ENCODE results near the gene C1orf198. TPM values are rescaled to one million over a fixed set of nuclear protein-coding genes. Genes with fewer than 3 reads are reported as not detected.

Gene C1orf198
- total RNA-seq, 2 experiments from 2014 or later: 4.7 to 4.9 TPM

DNA sequence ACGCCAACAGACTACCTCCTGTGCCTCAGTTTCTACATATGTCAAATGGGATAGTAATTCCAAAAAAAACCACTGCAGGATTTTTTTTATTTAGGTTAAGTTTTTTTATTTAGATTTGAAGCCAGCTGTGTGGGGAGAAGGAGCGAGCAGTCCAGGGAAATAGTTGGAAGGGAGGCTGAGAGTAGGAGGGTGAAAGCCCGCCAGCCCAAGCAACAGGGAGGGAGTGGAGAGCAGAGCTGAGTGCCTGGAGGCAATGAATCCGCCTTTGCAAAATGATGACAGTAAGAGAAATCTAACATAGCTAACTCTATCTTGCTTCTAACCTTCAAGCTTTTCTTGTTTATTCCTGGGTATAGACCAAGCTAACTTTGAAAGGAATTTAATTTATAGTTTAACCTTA is 15.6 kb upstream of the C1orf198 start:
- H3K9me3 Mint-ChIP-seq: peaks cover 4% of the 10 kb centered on the region
- H3K36me3 Mint-ChIP-seq (ENCODE audit: low read depth): no peaks in the 10 kb centered on the region
- H3K27ac Mint-ChIP-seq: no peak overlapping the region
- H3K4me1 Mint-ChIP-seq (ENCODE audit: low read depth): no peaks in the 10 kb centered on the region
- peaks cover 36% of the 10 kb centered on the region for H3K27me3 Mint-ChIP-seq (ENCODE audit: low read depth)
- no peak overlapping the region for H3K4me3 Mint-ChIP-seq
- intact Hi-C loops (cut with micrococcal nuclease): no loop called here
- no peak for DNase-seq
- CTCF ChIA-PET: interaction anchor here (0.8 kb wide), 1 partner anchor 13 kb away, joined by 3 read pairs; no protein-coding TSS in a partner anchor

DNA sequence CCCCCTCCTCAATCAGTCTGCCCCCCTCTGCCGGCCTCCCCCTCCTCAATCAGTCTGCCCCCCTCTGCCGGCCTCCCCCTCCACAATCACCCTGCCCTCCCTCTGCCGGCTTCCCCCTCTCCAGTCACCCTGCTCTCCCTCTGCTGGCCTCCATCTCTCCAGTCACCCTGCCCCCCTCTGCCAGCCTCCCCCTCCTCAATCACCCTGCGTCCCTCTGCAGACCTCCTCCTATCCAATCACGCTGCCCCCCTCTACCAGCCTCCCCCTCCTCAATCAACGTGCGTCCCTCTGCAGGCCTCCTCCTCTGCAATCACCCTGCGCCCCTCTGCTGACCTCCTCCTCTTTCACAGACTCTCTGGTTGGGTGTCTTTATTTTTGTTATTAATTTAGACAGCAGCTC is 11.5 kb upstream of the C1orf198 start:
- no peak overlapping the region for H3K4me3 Mint-ChIP-seq
- no peak overlapping the region for H3K27ac Mint-ChIP-seq
- no peaks in the 10 kb centered on the region for H3K4me1 Mint-ChIP-seq (ENCODE audit: low read depth)
- H3K9me3 Mint-ChIP-seq: peaks cover 4% of the 10 kb centered on the region
- intact Hi-C loops (cut with micrococcal nuclease): no loop called here
- no peak for DNase-seq
- CTCF ChIA-PET: no interaction called here
- peaks cover 33% of the 10 kb centered on the region for H3K27me3 Mint-ChIP-seq (ENCODE audit: low read depth)
- no peaks in the 10 kb centered on the region for H3K36me3 Mint-ChIP-seq (ENCODE audit: low read depth)

DNA sequence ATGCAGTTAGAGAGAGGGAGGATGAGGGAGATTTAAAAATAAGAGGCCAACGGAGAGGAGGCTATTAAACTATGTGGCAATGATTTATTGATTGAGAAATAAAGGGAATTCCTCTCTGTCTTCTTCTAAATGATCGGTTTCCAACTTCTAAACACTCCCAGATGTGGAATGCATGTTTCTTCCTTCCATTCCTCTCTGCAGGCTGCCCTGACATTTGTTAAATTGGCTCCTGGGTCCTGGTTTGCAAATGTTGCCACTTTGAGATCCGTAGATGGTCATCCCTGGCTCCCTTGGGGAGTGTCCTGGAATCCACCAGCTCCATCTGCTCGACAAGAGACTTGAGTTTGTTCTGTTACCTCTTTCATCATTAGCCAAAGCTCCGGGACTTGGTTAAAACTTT is 10.3 kb upstream of the C1orf198 start:
- DNase-seq: no peak
- CTCF ChIA-PET: no interaction called here
- Mint-ChIP-seq H3K4me1 (ENCODE audit: low read depth) (no peaks in the 10 kb centered on the region), H3K36me3 (ENCODE audit: low read depth) (no peaks in the 10 kb centered on the region), H3K4me3 (no peak overlapping the region), H3K27me3 (ENCODE audit: low read depth) (peaks cover 31% of the 10 kb centered on the region), H3K27ac (no peak overlapping the region), H3K9me3 (no peaks in the 10 kb centered on the region)
- intact Hi-C loops (cut with micrococcal nuclease): no loop called here

DNA sequence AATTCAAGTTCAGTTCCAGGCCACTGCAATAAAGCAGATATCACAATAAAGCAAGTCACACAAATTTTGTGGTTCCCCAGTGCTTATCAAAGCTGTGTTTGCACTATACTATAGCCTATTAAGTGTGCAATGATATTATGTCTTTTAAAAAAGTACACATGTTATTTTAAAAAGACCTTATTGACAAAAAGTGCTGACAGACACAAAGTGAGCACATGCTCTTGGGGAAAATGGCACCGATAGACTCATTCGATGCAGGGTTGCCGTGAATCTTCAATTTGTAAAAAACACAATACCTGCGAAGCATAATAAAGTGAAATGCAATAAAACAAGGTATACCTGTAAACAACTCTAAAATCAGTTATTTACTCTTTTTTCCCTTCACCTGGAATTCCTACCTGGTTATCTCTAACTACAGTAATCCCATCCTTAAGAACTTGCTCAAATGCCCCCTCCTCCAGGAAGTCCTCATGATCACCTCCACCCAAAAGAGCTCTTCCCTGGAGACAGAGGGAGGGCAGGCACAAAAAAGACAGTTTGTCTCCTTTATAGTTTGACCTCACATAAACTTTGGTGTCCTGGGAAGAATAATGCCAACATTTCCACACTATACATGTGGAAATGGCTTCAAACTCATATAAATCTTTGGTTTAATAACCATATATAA is 9.7 kb upstream of the C1orf198 start:
- Mint-ChIP-seq H3K36me3 (ENCODE audit: low read depth) (no peaks in the 10 kb centered on the region), H3K4me3 (no peak overlapping the region), H3K27me3 (ENCODE audit: low read depth) (peaks cover 28% of the 10 kb centered on the region), H3K4me1 (ENCODE audit: low read depth) (no peaks in the 10 kb centered on the region), H3K9me3 (no peaks in the 10 kb centered on the region), H3K27ac (no peak overlapping the region)
- no peak for DNase-seq
- CTCF ChIA-PET: no interaction called here
- intact Hi-C loops (cut with micrococcal nuclease): no loop called here

DNA sequence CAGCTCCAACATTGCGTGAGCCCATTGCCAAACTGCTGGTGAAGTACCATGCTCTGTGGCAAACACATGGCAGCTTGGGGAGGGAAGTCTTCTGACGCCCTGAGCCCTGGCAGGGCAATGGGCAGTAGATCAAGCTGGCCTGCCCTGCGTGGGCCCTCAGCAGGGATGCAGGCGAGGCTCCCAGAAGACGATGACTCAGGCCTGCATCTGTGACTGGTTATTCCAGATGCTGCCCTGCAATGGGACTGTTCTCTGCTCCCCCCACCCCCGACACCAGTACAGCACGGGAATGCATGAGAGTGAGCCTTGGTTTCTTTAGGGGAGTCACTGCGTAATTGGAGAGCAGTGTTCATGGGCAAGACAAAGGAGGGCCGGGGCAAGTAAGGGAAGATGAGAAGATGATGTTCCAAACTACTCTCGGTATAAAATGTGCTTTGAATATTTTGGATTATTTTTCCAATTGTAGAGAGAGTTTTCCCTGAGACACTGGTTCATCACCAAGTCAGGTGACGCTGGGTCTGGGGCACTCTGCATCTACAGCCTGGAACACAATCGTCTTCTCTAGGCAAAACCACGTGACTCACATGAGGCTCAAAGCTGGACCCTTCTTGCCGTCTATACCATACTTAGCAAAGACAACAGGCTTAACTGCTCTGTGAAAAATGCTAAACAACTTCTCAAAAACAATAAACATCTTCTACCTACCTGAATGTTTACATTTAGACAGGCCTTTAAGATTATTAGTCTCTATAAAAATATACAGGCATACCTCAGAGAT is 9.0 kb upstream of the C1orf198 start:
- Mint-ChIP-seq H3K4me3 (no peak overlapping the region), H3K27me3 (ENCODE audit: low read depth) (peaks cover 23% of the 10 kb centered on the region), H3K4me1 (ENCODE audit: low read depth) (no peaks in the 10 kb centered on the region), H3K9me3 (no peaks in the 10 kb centered on the region), H3K27ac (no peak overlapping the region), H3K36me3 (ENCODE audit: low read depth) (no peaks in the 10 kb centered on the region)
- intact Hi-C loops (cut with micrococcal nuclease): no loop called here
- CTCF ChIA-PET: no interaction called here
- no peak for DNase-seq

DNA sequence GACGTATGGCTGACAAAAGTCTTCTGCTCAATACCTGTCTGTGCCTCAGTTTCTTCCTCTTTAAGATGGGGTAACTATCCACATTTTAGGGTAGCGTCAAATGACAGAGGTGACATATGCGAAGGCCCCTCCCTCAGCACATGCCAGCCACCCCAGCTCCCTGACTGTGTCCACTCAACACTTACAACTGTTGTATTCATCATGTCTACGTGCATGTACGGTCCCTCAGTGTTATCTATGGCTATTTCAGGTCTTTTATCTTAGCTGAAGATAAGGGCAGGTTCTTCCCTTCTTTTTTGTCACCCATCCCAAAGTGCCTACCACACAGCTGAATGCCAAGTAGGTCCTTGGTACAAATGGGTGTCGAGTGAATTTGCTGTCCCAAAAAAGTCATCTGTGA is 8.3 kb upstream of the C1orf198 start:
- Mint-ChIP-seq H3K4me3 (no peak overlapping the region), H3K27me3 (ENCODE audit: low read depth) (peaks cover 25% of the 10 kb centered on the region), H3K27ac (no peak overlapping the region), H3K4me1 (ENCODE audit: low read depth) (no peaks in the 10 kb centered on the region), H3K36me3 (ENCODE audit: low read depth) (no peaks in the 10 kb centered on the region), H3K9me3 (no peaks in the 10 kb centered on the region)
- intact Hi-C loops (cut with micrococcal nuclease): no loop called here
- CTCF ChIA-PET: no interaction called here
- no peak for DNase-seq

DNA sequence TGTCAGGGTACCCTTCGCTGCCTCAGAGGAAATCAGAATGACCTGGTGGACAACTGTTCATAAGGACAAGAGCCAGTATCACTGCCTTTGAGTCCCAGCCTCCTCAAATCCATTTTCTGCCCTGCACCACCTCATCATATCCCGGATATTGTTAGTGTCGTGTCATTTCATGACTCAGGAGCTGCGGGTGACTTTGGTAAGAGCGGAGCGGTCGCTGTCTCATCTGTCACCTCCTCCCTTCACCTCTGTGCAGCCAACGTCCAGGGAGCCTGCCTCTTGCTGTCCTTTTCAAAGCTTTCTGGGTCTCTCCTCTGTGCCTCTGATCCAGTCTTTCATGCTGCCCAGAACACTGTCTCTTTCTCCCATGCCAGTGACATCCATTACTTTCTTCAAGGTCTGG is 7.0 kb upstream of the C1orf198 start:
- H3K27me3 Mint-ChIP-seq (ENCODE audit: low read depth): peaks cover 16% of the 10 kb centered on the region
- intact Hi-C loops (cut with micrococcal nuclease): no loop called here
- CTCF ChIA-PET: no interaction called here
- H3K4me1 Mint-ChIP-seq (ENCODE audit: low read depth): no peaks in the 10 kb centered on the region
- no peak overlapping the region for H3K27ac Mint-ChIP-seq
- H3K4me3 Mint-ChIP-seq: no peak overlapping the region
- DNase-seq: no peak
- H3K36me3 Mint-ChIP-seq (ENCODE audit: low read depth): no peaks in the 10 kb centered on the region
- H3K9me3 Mint-ChIP-seq: no peaks in the 10 kb centered on the region

DNA sequence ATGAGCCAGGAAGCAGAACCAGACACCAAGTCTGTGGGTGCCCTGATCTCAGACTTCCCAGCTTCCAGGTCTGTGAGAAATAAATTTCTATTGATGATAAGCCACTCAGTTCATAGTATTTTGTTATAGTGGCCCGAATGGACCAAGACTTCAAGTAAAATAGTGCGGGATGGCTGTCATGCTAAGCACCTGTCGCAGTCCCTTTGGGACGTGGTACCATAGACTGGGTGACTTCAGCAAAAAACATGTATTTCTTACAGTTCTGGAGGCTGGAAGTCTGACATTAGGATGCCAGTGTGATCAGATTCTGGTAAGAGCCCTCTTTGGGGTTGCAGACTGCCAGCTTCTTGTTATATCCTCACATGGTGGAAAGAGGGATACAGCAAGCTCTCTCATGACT is 2.6 kb upstream of the C1orf198 start:
- DNase-seq: no peak
- no peak overlapping the region for H3K27ac Mint-ChIP-seq
- no peak overlapping the region for H3K4me3 Mint-ChIP-seq
- no peaks in the 10 kb centered on the region for H3K36me3 Mint-ChIP-seq (ENCODE audit: low read depth)
- H3K9me3 Mint-ChIP-seq: no peaks in the 10 kb centered on the region
- intact Hi-C loops (cut with micrococcal nuclease): no loop called here
- peaks cover 20% of the 10 kb centered on the region for H3K27me3 Mint-ChIP-seq (ENCODE audit: low read depth)
- peaks cover 13% of the 10 kb centered on the region for H3K4me1 Mint-ChIP-seq (ENCODE audit: low read depth)
- CTCF ChIA-PET: no interaction called here

DNA sequence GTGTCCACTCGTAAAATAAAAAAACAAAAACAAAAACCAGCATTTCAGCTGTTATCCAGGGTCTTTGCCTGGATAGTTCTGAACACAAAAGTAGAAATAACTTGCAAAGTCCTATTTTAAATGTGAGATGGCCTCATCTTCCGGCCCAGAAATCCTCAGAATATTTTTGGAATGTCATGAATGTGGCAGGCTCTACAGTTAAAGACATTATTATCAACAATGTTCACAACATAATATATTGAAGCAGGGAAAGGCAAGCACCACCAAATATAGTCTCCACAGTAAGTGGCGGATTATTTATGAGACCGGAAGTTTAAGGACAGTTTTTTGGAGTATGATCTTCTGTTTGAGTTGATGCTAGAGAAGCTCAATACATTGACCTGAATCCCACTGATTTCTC is 1.2 kb upstream of the C1orf198 start:
- peak overlapping the region; percentile 84 for H3K4me3 Mint-ChIP-seq
- no peak for DNase-seq
- no peaks in the 10 kb centered on the region for H3K36me3 Mint-ChIP-seq (ENCODE audit: low read depth)
- no peaks in the 10 kb centered on the region for H3K9me3 Mint-ChIP-seq
- intact Hi-C loops (cut with micrococcal nuclease): loop anchor here (2.0 kb wide), 3 partner anchors 109 to 341 kb away; partner anchors contain the start of genes ARV1, COG2 and TTC13
- peaks cover 13% of the 10 kb centered on the region for H3K4me1 Mint-ChIP-seq (ENCODE audit: low read depth)
- H3K27ac Mint-ChIP-seq: no peak overlapping the region
- peaks cover 16% of the 10 kb centered on the region for H3K27me3 Mint-ChIP-seq (ENCODE audit: low read depth)
- CTCF ChIA-PET: no interaction called here

DNA sequence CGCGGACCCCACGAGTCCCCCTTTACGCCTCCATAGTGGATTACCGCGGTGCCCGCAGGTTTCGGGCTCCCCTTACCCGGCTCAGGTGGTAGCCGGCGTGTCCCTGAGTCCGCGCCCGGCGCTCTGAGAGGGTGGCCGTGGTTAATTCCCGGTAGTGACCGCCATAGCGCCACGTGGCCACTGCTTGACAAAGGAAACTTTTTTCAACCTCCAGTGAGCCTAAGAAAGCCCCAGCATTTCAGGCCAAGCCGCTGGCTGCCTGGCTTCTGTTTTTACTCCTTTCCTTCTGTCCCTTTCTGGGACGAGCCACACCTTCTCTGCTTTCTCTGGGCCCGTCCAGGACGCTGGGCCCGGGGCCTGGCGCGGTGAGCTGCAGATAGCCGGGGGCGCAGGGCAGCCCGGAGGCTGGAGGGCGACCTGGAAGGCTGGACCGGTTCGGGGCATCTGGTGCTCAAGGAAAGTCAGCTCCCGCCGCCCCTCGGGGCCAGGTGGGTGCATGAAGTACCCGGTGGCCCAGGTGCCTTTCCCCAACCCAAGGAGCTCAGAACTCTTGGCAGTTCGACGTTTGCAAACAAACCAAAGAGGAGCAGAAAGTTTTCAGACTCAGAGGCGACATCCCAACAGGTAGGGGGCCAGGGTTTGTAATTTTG is 540 bp upstream of the C1orf198 start:
- CTCF ChIA-PET: no interaction called here
- Mint-ChIP-seq H3K36me3 (ENCODE audit: low read depth) (no peaks in the 10 kb centered on the region), H3K27ac (no peak overlapping the region), H3K4me3 (peak overlapping the region; percentile 84), H3K9me3 (no peaks in the 10 kb centered on the region), H3K4me1 (ENCODE audit: low read depth) (peaks cover 13% of the 10 kb centered on the region), H3K27me3 (ENCODE audit: low read depth) (peaks cover 16% of the 10 kb centered on the region)
- DNase-seq: peak; percentile 52
- intact Hi-C loops (cut with micrococcal nuclease): loop anchor here (2.0 kb wide), 3 partner anchors 110 to 342 kb away; partner anchors contain the start of genes ARV1, COG2 and TTC13

DNA sequence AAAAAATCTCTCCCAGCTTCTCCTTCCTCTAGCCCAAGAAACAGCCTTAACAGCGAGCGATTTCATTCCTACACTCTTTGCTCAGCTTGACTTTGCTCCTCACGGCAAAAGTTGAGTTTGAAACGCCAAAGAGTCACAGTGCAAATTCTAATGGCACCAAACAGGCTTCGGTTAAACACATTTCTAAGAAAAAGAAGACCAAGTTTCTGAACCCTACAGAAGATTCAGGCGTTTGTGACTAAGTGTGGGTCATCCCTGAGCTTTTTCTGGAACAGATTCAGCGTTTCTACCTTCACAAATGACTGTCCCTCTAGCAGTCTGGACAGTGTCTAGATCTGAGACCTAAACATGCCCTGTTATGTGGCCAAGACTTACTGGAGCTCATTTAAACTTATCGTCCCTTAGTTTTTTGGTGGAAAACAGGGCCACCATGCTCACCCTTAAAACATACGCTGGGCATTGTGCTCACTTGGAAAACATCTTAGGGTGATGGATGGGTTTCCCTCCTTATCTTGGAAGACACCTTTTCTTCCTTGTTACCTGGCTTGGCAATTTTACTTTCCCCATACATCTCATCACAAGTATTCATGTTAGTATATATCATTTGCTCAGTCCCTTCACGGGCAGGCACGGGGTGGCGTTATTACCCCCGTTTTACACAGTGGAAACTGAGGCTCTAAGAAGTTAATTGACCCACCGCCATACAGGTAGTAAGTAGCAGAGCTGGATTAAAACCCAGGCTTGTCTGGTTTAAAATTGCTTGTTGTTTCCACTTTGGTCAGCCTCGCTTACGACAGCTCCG is 1.0 kb downstream of the C1orf198 start:
- intact Hi-C loops (cut with micrococcal nuclease): no loop called here
- peaks cover 16% of the 10 kb centered on the region for H3K27me3 Mint-ChIP-seq (ENCODE audit: low read depth)
- H3K36me3 Mint-ChIP-seq (ENCODE audit: low read depth): no peaks in the 10 kb centered on the region
- peak overlapping the region; percentile 84 for H3K4me3 Mint-ChIP-seq
- no peak for DNase-seq
- H3K27ac Mint-ChIP-seq: no peak overlapping the region
- H3K4me1 Mint-ChIP-seq (ENCODE audit: low read depth): peaks cover 22% of the 10 kb centered on the region
- CTCF ChIA-PET: interaction anchor here (0.7 to 0.8 kb wide), 2 partner anchors 28 to 112 kb away, joined by 3 read pairs; partner anchors contain the start of genes ARV1 and TTC13
- H3K9me3 Mint-ChIP-seq: no peaks in the 10 kb centered on the region
